Mammary epithelial cell (primary cell): Measurements from ENCODE around the gene KLHDC8A.

Experiments used
- EZH2 ChIP-seq: IDR thresholded peaks from 2 replicates; pipeline ENCODE4 v1.6.1; 2012; ENCODE audit warnings: low read length, inconsistent platforms, borderline replicate concordance
- TF ChIP-seq, protein P1 (sequence below), 2 donors: IDR thresholded peaks in 1 of 2; conservative IDR thresholded peaks in 1 of 2; 2 replicates each; pipeline ENCODE4 v1.5.1; 2011 to 2012; ENCODE audit warnings: inconsistent platforms in 2 of 2, low read length in 2 of 2, mild to moderate bottlenecking in 2 of 2, control low read depth in 1 of 2, low read depth in 1 of 2; ENCODE audit not compliant: insufficient read depth in 1 of 2; ENCODE audit errors: extremely low read depth in 1 of 2

DNA sequence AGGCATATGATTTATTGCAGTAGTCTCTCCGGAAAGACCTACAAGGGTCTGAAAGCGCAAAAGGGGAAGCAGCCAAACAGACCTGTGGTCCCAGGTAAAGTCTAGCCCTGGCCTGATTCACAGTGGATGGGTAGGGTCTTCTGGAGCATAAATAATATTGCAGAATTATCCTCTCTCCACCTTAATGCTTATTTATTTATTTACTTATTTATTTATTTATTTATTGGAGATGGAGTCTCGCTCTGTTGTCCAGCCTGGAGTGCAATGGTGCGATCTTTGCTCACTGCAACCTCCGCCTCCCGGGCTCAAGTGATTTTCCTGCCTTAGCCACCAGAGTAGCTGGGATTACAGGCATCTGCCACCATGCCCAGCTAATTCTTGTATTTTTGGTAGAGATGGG lies 11.8 kb upstream of the KLHDC8A start:
- TF ChIP-seq, protein P1, sequence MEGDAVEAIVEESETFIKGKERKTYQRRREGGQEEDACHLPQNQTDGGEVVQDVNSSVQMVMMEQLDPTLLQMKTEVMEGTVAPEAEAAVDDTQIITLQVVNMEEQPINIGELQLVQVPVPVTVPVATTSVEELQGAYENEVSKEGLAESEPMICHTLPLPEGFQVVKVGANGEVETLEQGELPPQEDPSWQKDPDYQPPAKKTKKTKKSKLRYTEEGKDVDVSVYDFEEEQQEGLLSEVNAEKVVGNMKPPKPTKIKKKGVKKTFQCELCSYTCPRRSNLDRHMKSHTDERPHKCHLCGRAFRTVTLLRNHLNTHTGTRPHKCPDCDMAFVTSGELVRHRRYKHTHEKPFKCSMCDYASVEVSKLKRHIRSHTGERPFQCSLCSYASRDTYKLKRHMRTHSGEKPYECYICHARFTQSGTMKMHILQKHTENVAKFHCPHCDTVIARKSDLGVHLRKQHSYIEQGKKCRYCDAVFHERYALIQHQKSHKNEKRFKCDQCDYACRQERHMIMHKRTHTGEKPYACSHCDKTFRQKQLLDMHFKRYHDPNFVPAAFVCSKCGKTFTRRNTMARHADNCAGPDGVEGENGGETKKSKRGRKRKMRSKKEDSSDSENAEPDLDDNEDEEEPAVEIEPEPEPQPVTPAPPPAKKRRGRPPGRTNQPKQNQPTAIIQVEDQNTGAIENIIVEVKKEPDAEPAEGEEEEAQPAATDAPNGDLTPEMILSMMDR (conservative IDR thresholded peaks at IDR 0.05 in 1 of 2, IDR thresholded peaks at IDR 0.05 in 1 of 2; ENCODE audit: extremely low read depth in 1 of 2, insufficient read depth in 1 of 2, low read depth in 1 of 2, low read length in 2 of 2) = no peak
- no peak for TF ChIP-seq EZH2
